ACC112 (cell line): ENCODE data around the gene PRKG1.
A peak's percentile ranks its signal among the peaks of the same experiment; 100 is the strongest.

Experiments used
- H2AFZ ChIP-seq: fragments of 200-600 bp; sonication (generic); one replicate; pipeline ENCODE4 v1.6.0; 2017; ENCODE audit warnings: antibody characterized with exemption, low read length; ENCODE audit not compliant: unreplicated experiment
- H3K27ac ChIP-seq: fragments of 200-600 bp; sonication (generic); 2 replicates; pipeline ENCODE4 v1.5.1; 2014; ENCODE audit warnings: low read depth, mild to moderate bottlenecking, antibody characterized with exemption, low read length, moderate library complexity
- H3K27me3 ChIP-seq: fragments of 200-600 bp; sonication (generic); 2 replicates; pipeline ENCODE4 v1.6.1; 2014; ENCODE audit warnings: mild to moderate bottlenecking, antibody characterized with exemption, low read length, moderate library complexity, mixed read lengths; ENCODE audit not compliant: insufficient read depth
- H3K36me3 ChIP-seq: fragments of 200-600 bp; sonication (generic); 2 replicates; pipeline ENCODE4 v1.6.1; 2016; ENCODE audit warnings: mild to moderate bottlenecking, antibody characterized with exemption, low read length, moderate library complexity, mixed read lengths; ENCODE audit not compliant: insufficient read depth
- H3K4me1 ChIP-seq: fragments of 200-600 bp; sonication (generic); one replicate; pipeline ENCODE4 v1.6.1; 2016; ENCODE audit warnings: low read length, mixed read lengths; ENCODE audit not compliant: insufficient read depth, unreplicated experiment, control insufficient read depth
- H3K4me3 ChIP-seq: fragments of 200-600 bp; sonication (generic); 2 replicates; pipeline ENCODE4 v1.5.1; 2014; ENCODE audit warnings: mild to moderate bottlenecking, low read depth, low read length
- H3K79me2 ChIP-seq: fragments of 200-600 bp; sonication (generic); one replicate; pipeline ENCODE4 v1.6.0; 2016; ENCODE audit warnings: low read length; ENCODE audit not compliant: control insufficient read depth, unreplicated experiment, insufficient read depth

The PRKG1 gene

DNA sequence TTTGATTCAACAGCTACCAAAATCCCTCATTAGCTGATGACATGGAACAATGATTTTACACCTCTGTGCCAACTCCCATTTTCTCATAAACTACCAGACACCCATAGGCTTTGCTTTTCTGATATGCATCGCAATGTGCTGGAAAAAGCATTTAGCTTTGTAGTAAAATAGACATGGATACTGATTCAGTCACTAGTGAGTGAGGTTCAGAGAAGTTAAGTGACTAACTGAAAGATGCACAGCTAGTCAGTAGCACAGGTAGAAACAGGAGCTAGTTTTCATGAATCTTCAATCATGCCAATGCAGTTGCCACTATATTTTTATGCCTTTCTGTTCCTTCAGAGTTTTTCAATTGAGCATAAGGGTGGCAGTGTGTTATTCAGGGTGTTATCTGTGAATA lies 38.7 kb downstream of the PRKG1 start:
- Histone ChIP-seq H3K27ac (no peak overlapping the region), H3K79me2 (no peaks in the 10 kb centered on the region), H3K4me3 (no peak overlapping the region), H3K27me3 (no peaks in the 10 kb centered on the region), H3K36me3 (no peaks in the 10 kb centered on the region), H3K4me1 (peaks cover 48% of the 10 kb centered on the region), H2AFZ (no peak overlapping the region)

DNA sequence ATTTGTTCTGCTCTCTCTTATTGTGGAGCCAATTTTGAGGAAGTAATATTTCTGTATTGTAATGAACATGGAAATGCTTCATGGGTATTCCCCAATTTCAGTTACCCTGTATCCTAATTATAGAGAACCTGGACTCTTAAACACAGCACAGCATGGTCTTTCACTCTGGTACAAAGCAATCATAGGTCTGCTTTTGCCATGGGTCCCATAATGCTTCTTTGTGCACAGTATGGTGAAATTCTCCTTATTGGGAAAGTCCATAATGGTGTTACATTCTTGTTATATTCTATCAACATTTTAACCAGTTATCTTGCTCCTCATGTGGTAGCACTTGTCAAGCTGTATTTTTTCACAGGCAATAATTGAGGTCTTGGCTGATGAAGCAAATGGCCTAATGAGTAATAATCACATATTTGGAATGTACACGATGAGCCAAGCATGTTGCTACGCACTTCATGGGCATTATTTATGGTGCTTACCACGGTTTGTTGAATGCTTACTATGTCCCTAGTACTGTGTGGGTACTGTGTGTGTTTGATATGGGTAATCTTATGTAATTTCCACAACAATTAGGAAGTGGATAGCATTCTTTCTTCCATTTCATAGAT lies 42.9 kb downstream of the PRKG1 start:
- Histone ChIP-seq H3K27ac (no peak overlapping the region), H3K36me3 (no peaks in the 10 kb centered on the region), H3K4me1 (peaks cover 16% of the 10 kb centered on the region)

DNA sequence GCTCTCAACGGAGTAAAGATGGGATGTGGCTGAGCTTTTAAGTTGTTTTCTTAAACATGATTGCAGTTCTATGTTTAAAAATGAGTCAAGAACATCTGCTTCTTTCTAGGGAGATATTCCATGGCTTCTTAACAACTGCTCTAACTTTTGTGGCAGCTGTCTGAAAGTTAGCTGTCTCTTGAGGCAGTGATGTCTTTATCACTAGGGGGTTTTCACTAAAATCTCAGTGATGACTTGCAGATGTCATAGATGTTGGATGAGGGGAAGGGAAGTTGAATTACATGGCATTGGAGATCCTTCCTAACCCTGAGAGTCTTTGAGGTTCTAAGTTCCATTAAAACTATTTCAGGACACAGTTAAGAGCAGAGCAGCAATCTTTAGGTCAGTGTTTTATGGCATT lies 43.5 kb downstream of the PRKG1 start:
- Histone ChIP-seq H3K79me2 (no peaks in the 10 kb centered on the region), H3K4me3 (no peak overlapping the region), H3K27me3 (no peaks in the 10 kb centered on the region), H3K4me1 (peaks cover 16% of the 10 kb centered on the region), H2AFZ (no peak overlapping the region), H3K36me3 (no peaks in the 10 kb centered on the region), H3K27ac (no peak overlapping the region)

More for the DNA sequence above, 42.9 kb downstream of the PRKG1 start:
- H2AFZ ChIP-seq, result no peak overlapping the region
- H3K79me2 ChIP-seq, result no peaks in the 10 kb centered on the region
- H3K27me3 ChIP-seq, result no peaks in the 10 kb centered on the region
- no peak overlapping the region for H3K4me3 ChIP-seq

DNA sequence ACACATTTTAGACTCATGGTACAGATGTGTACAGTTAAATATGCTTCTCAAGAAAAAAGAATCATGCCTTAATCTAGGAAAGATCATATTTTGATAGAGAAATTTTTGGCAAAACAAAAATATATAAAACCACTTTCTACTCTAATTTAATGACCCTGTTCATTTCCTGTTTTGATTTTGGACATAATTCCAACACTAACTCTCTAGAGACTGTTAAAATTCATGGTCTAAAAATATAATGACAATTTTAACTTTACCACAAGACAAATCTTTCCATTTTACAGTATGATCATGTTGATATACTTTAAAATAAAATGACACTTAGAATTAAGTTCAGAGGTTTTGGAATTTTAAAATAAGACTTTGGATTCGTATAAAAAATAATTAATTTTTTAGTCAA lies 45.2 kb downstream of the PRKG1 start:
- H3K27me3 ChIP-seq, result no peaks in the 10 kb centered on the region
- no peak overlapping the region for H2AFZ ChIP-seq
- H3K4me1 ChIP-seq, result peaks cover 8% of the 10 kb centered on the region
- no peaks in the 10 kb centered on the region for H3K36me3 ChIP-seq
- no peak overlapping the region for H3K4me3 ChIP-seq
- no peaks in the 10 kb centered on the region for H3K79me2 ChIP-seq
- no peak overlapping the region for H3K27ac ChIP-seq

DNA sequence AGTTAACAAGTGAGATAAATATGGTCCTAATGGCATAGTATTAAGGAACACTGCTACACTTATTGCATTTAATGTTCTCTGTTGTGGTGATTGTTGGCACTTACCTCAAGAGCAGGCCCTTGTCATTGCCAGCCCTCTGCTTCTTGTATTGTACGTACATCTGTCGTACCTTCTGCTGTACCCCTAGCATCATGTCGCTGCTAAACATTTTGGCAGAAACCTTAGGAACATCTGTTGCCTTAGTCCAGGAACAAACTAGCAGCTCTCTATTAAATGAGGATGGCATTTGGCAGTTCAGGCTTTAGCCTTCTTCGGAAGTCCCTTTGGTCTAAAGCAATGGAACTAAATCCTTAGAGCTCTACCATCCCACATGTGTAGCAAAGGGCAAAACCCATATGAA lies 47.6 kb downstream of the PRKG1 start:
- Histone ChIP-seq H3K27ac (no peak overlapping the region), H3K4me3 (no peak overlapping the region), H3K79me2 (no peaks in the 10 kb centered on the region), H3K36me3 (no peaks in the 10 kb centered on the region), H3K27me3 (no peaks in the 10 kb centered on the region), H2AFZ (no peak overlapping the region), H3K4me1 (peaks cover 8% of the 10 kb centered on the region)

DNA sequence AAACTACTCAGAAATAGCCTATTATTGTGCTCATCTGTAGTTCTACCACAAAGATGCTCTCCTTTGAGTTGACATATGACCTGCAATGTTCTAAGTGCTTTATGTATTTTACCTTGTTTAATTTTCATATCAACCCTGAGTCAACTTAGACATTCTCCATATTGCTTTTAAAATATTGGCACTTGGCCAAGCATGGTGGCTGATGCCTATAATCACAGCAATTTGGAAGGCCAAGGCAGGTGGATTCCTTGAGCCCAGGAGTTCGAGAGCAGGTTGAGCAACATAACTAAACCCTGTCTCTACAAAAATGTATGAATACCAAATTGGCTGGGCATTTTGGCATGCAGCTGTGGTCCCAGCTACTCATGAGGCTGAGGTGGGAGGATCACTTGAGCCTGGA lies 50.6 kb downstream of the PRKG1 start:
- Histone ChIP-seq H3K4me1 (no peaks in the 10 kb centered on the region), H2AFZ (no peak overlapping the region), H3K36me3 (no peaks in the 10 kb centered on the region), H3K4me3 (no peak overlapping the region), H3K27ac (no peak overlapping the region), H3K79me2 (no peaks in the 10 kb centered on the region), H3K27me3 (no peaks in the 10 kb centered on the region)

DNA sequence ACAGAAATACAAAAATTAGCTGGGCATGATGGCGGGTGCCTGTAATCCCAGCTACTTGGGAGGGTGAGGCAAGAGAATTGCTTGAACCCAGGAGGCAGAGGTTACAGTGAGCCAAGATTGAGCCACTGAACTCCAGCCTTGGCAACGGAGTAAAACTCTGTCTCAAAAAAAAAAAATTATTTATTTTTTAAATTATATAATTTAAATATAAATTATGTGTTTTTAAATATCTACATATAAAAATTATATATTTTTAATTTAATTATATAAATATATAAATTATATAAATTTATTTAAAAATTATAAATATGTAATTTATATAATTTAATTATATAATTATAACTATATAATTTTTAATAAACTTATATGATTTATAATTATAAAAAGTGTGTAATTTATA lies 51.2 kb downstream of the PRKG1 start:
- Histone ChIP-seq H3K79me2 (no peaks in the 10 kb centered on the region), H3K36me3 (no peaks in the 10 kb centered on the region), H3K4me3 (no peak overlapping the region), H3K27ac (no peak overlapping the region), H3K27me3 (no peaks in the 10 kb centered on the region), H3K4me1 (no peaks in the 10 kb centered on the region), H2AFZ (no peak overlapping the region)

DNA sequence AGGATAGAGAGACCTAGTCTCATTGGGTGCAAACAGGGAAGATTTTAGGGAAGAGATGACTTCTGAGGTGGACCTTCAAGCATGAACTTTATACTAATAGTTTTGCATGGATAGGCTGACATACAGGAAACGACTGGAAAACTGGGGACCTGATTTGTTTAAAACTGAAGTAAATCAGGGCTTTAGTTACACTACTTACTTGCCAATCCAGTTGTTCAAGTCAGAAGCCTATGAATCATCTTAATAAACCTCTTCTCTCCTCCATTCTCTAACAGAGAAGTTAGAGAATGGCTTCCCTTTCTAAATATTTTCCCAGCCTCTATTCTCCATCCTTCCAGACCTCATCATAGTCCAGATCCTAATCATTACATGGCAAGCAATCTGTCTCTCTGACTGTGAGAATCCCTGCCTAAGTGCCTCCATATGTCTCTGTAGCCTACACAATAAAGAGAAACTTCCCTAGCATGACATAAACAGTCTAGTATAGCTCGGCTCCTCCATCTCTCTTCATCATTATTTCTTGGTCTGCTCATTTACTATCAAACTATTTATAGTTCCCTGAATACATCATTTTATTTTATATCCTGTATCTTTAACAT lies 55.8 kb downstream of the PRKG1 start:
- Histone ChIP-seq H3K4me3 (no peak overlapping the region), H3K27ac (no peak overlapping the region), H2AFZ (no peak overlapping the region), H3K36me3 (no peaks in the 10 kb centered on the region), H3K4me1 (no peaks in the 10 kb centered on the region), H3K27me3 (no peaks in the 10 kb centered on the region), H3K79me2 (no peaks in the 10 kb centered on the region)

DNA sequence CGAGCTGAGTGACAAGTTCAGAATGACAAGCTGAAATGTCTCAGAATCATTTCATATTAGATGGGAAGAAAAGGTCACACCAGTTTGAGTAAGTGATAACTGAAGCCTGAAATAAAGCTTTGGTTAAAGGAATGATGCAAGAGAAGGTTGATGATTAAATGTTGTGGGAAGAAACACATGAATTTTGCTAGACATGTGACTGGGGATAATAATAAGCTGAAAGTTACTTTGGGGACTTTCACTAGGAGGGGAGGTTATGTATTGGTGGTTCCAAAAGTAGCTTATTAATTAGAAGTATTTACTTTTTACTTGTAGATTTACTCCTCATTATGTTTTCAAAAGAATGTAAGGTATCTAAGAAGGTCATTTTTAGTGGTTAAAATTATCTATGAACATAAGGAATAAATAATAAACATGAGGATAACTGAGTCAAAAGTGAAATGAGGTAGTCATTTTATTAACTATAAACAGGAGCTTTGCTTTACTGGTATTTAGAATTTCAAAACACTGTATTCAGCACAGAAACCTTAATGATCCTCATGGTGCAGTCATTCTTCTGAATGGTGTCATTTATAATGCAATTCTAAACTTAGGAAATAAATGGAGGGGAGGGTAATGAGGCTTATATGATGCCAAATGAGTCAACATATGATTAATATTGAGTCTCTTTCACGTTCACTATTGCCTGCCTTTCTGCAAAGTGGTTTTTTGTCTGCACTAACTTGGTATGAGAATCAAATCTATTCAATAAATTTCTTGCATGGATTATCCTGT lies 63.7 kb downstream of the PRKG1 start:
- Histone ChIP-seq H3K4me1 (peaks cover 16% of the 10 kb centered on the region), H3K27ac (peak overlapping the region; percentile 82)

DNA sequence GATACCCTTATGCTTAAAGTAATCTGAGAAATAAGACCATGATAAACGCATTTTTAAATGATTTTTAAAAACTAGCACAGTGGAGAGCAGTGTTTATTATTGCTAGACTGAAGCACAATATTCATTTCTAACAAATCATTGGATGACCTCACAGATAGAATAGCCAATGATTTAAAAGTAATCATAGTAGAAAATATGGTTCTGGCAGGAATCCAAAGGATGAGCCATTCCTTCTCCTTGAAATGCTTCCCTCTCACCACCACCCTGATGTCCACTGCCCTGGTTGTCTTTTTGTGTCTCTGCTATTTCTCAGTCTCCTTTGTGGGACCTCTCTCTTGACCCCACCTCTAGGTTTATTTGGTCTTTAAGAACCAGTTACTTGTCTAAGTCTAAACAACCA lies 64.9 kb downstream of the PRKG1 start:
- H3K4me3 ChIP-seq, result no peak overlapping the region
- H2AFZ ChIP-seq, result no peak overlapping the region
- no peaks in the 10 kb centered on the region for H3K36me3 ChIP-seq
- peaks cover 16% of the 10 kb centered on the region for H3K4me1 ChIP-seq
- no peaks in the 10 kb centered on the region for H3K27me3 ChIP-seq
- H3K79me2 ChIP-seq, result no peaks in the 10 kb centered on the region
- no peak overlapping the region for H3K27ac ChIP-seq

More for the DNA sequence above, 63.7 kb downstream of the PRKG1 start:
- H2AFZ ChIP-seq, result peak overlapping the region; percentile 4
- no peak overlapping the region for H3K4me3 ChIP-seq
- H3K27me3 ChIP-seq, result no peaks in the 10 kb centered on the region
- no peaks in the 10 kb centered on the region for H3K36me3 ChIP-seq
- H3K79me2 ChIP-seq, result no peaks in the 10 kb centered on the region

DNA sequence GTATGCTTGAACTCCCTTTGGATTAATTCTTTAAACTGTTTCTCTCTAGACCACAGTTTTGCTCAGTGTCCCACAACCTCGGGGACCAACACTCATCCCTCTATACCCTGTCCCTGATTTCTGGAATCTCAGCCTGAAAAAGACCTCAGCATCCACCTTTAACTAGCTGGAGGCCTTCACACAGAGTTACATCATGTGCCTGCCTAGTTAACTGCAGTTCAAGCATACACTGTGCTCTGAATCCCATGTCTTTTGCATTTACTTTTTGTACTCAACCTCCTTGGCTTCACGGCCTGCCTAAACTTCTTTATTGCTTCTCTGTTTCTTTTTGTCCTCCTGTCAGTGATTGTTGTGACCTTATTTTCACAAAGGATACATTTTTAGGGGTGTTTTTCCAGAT lies 66.7 kb downstream of the PRKG1 start:
- Histone ChIP-seq H3K27me3 (no peaks in the 10 kb centered on the region), H3K4me1 (peaks cover 16% of the 10 kb centered on the region), H3K36me3 (no peaks in the 10 kb centered on the region), H3K4me3 (no peak overlapping the region), H2AFZ (no peak overlapping the region), H3K27ac (no peak overlapping the region), H3K79me2 (no peaks in the 10 kb centered on the region)
